Measurements from ENCODE around the gene GALNT6.

GALNT6 gene

GRCh38 chr12:51311389-51311788, 79.8 kb downstream of the GALNT6 start:
- Histone ChIP-seq H3K9me3 (ENCODE audit: control insufficient read depth, low read length) (no peaks in the 10 kb centered on the region), H3K4me1 (ENCODE audit: control insufficient read depth, insufficient read depth, low read length) (peaks cover 11% of the 10 kb centered on the region), H3K27me3 (replicated peaks; ENCODE audit: control insufficient read depth, insufficient read depth, low read length) (no peaks in the 10 kb centered on the region), H3K4me3 (ENCODE audit: low read length) (no peak overlapping the region), H3K36me3 (ENCODE audit: control insufficient read depth, insufficient read depth, low read length, severe bottlenecking) (no peaks in the 10 kb centered on the region), H3K9ac (ENCODE audit: low read length) (no peak overlapping the region)
- no peak for DNase-seq (ENCODE audit: low read depth)

DNA sequence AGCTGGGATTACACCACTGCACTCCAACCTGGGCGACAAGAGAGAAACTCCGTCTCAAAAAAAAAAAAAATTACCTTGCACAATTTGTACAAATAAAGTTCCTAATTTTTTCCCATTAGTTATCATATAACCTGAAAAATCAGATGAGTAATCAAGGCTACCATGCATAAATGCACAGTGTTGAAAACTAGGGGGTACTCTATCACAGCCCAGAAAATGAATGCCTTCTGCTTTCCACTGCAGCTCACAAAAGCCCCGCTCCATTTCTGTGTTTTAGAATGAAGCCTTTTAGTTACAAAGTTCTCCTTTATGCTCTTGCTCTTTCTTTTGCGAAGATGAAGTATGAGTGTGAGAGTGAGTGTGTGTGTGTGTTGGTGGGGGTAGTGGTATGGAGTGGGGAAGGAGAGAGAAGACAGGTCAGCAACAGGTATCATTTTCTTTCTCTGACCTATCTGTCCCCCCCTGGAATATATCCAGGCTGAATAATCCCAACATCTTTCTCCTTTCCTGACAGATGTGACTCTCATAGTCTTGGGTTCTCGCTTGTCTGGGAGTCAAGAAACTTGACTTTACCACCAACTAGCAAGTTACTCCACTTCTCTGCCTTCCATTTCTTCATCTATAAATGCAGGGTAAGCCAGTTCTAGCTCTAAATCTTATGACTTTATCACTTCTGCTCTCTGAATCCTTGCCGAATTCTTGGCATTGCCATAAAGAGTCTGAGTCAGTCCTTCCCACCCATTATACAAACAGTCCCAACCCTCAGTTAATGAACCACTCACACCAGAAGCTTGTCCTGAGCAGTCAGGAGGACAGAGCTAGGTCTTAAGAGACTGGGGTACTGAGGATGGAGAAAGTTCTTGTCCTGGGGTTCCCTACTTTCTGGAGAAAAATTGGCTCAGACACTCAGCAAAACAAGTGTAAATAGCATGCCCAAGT, 83.3 kb downstream of the GALNT6 start:
- Histone ChIP-seq H3K9ac (ENCODE audit: low read length) (no peak overlapping the region), H3K9me3 (ENCODE audit: control insufficient read depth, low read length) (no peaks in the 10 kb centered on the region), H3K27me3 (replicated peaks; ENCODE audit: control insufficient read depth, insufficient read depth, low read length) (no peaks in the 10 kb centered on the region), H3K4me3 (ENCODE audit: low read length) (no peak overlapping the region), H3K4me1 (ENCODE audit: control insufficient read depth, insufficient read depth, low read length) (peaks cover 11% of the 10 kb centered on the region), H3K36me3 (ENCODE audit: control insufficient read depth, insufficient read depth, low read length, severe bottlenecking) (no peaks in the 10 kb centered on the region)
- peak; percentile 76 for DNase-seq (ENCODE audit: low read depth)

- Histone ChIP-seq H3K36me3 (ENCODE audit: control insufficient read depth, insufficient read depth, low read length, severe bottlenecking) (no peaks in the 10 kb centered on the region), H3K27me3 (replicated peaks; ENCODE audit: control insufficient read depth, insufficient read depth, low read length) (no peaks in the 10 kb centered on the region), H3K9me3 (ENCODE audit: control insufficient read depth, low read length) (no peaks in the 10 kb centered on the region), H3K4me3 (ENCODE audit: low read length) (no peak overlapping the region), H3K4me1 (ENCODE audit: control insufficient read depth, insufficient read depth, low read length) (peaks cover 11% of the 10 kb centered on the region), H3K9ac (ENCODE audit: low read length) (no peak overlapping the region)
- no peak for DNase-seq (ENCODE audit: low read depth)
Measured at GRCh38 chr12:51306507-51306906, 84.7 kb downstream of the GALNT6 start.
